Measurements from ENCODE around the gene PIWIL1. TPM values are rescaled to one million over a fixed set of nuclear protein-coding genes. Genes with fewer than 3 reads are reported as not detected.

Gene PIWIL1
- total RNA-seq, 1 experiment from 2014 or later = not detected

DNA sequence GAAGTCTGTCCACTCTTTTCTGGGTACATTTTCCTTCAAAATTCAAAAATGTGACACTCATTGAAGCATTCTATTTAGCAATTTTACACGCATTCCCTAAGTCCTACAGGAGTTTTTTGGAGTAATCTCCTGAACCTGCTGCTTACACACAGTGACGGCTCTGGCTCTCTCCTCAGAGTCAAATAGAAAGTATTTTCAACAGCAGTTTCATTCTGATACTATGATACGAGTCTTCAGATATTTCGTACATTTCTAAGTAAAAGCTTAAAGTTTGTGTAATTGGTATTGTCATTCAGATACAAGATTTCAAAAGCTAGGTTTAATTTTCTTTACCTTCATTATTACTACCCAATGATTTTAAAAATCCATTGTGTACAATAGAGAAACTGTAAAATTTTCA lies 36.4 kb downstream of the PIWIL1 start:
- DNase-seq (ENCODE audit: low read depth) = no peak

- DNase-seq (ENCODE audit: low read depth) = no peak
Measured at GRCh38 chr12:130375296-130376287, 37.9 kb downstream of the PIWIL1 start.

DNA sequence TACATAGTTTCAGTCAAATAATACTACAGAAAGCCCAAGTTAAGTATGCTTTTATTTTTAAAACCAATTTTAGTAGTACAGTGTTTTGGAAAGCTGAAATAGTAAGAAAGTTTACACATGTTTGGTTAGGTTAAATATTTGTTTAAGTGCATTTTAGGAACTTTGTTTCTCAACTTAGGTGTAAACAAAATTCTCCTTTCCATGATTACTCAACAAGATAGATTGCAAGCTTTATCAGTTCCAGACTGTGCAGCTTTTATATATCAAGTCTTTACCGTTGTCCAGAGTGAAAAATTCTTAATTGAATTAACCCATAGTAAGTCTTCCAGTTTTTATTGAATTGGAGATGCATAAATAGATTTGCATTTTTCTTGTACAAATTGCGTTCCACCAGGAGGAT lies 45.1 kb downstream of the PIWIL1 start:
- DNase-seq (ENCODE audit: low read depth) = no peak

GRCh38 chr12:130384234-130384633 lies 46.5 kb downstream of the PIWIL1 start:
- DNase-seq (ENCODE audit: low read depth) = no peak

GRCh38 chr12:130385193-130385592 lies 47.5 kb downstream of the PIWIL1 start:
- no peak for DNase-seq (ENCODE audit: low read depth)

DNA sequence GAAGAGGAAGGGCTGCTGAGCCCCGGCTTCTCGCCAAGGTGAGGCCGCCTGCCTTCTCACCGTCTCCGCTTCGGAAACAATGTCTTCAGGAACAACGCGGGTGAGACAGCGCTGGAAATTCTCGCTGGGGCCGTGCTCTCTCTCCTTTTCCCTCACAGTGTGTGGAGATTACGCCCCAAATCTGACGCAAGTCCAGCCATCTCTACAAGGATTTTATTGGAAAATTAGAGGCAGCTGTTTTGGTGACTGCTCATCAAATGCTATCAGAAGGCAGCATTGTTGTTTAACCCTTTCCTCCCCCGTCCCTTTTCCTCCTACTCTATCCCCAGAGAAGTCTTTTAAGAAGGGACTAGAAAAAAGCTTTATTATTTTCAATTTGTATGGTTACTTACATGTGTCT lies 53.5 kb downstream of the PIWIL1 start:
- no peak for DNase-seq (ENCODE audit: low read depth)

DNA sequence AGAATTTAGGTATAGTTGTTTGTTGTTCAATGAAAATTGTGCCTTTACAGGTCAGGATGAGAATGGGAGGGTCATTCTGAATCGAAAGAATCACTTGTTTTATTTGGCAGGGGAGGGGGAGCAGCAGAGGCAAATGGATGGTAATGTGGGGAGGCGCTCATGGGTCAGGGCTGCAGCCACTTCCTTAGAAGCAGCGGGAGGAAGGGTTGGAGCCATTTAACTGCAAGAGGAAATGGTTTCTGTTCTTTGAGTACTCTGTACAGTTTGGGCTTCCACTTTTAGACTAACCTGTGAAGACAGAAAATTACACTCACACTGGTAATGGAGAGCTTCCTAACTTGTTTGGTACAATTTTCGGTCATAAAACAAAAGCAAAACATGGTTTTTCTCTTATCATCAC lies 57.2 kb downstream of the PIWIL1 start:
- no peak for DNase-seq (ENCODE audit: low read depth)

- DNase-seq (ENCODE audit: low read depth) = no peak
Measured at GRCh38 chr12:130396667-130397066, 59.0 kb downstream of the PIWIL1 start.

DNA sequence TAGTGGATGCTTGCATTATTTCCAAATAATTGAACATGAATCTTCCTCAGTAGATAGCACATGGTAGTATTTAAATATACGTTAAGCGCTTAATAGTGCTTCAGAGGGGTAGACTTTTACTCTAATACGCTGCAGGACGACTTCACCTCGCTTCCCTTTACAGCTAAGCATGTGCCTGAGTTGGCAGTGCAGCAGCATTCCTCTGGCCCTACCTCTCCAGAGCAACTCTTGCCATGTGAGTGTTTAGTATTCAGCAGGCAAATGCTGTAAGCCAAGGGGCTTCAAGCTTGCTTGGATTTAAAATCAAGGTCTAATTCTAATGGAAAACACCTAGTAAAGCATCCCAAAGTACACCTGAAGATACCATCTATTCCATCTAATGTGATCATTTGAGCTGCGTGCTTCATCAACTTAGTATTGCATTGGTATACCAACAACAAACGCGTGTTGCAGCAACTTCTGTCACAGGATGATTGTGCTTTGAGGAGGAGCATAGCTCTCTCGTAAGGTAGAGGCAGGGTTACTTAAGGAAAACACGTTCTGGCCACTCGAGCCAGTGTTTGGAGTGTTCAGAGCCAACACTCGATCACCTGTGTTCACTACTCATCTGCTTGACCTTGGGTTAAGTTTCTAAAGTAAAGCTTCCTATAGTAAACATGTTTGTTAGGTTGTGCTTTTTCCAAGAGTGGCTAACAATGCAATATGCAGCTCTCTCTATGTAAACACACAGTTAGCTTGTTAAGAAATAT lies 60.6 kb downstream of the PIWIL1 start:
- DNase-seq (ENCODE audit: low read depth) = no peak

- DNase-seq (ENCODE audit: low read depth) = no peak
Measured at GRCh38 chr12:130401703-130402102, 64.0 kb downstream of the PIWIL1 start.

- no peak for DNase-seq (ENCODE audit: low read depth)
Measured at GRCh38 chr12:130405332-130405731, 67.6 kb downstream of the PIWIL1 start.

- DNase-seq (ENCODE audit: low read depth) = no peak
Measured at GRCh38 chr12:130412384-130412783, 74.7 kb downstream of the PIWIL1 start.

GRCh38 chr12:130413909-130414308 lies 76.2 kb downstream of the PIWIL1 start:
- DNase-seq (ENCODE audit: low read depth) = no peak

GRCh38 chr12:130414381-130414780 lies 76.7 kb downstream of the PIWIL1 start:
- no peak for DNase-seq (ENCODE audit: low read depth)

GRCh38 chr12:130418251-130418650 lies 80.6 kb downstream of the PIWIL1 start:
- DNase-seq (ENCODE audit: low read depth) = no peak

GRCh38 chr12:130419116-130419515 lies 81.4 kb downstream of the PIWIL1 start:
- DNase-seq (ENCODE audit: low read depth) = no peak

DNA sequence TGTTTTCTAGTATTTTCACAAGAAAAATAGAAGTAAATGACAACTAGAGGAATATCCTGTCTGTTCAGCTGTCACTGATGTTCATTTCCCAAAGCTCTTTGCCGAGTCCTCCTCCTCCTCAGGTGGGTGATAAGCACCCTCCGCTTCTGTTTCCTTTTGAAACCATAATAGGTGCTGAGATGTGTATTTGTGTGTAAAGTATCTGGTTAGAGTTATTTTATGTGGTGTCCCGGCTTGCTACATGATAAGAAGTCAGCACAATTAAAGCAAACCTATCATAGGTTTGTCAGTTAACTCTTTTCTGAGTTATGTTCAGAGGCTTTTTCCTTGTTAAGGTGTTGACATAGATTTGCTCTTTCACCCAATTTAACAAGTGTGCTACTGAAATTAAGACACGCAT lies 82.4 kb downstream of the PIWIL1 start:
- no peak for DNase-seq (ENCODE audit: low read depth)

DNA sequence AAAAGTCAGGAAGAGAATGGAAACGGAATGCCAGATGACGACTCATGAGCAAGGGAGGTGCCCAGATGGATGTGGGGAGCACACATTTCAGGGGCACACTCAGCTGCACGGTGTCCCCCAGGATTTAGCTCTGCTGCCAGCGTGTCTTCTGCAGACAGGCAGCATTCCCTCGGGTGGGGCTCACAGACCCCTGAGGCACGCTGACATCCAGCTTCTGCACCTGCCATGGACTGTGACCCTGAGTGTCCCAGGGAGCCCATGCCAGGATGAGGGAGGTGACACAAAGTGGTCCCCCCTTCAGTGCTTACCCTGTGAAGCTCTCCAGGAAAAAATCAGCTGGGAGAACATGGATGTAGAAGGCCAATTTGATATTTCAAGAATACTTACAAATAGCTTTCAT lies 84.2 kb downstream of the PIWIL1 start:
- no peak for DNase-seq (ENCODE audit: low read depth)

Other genes with a start within 250 kb of the PIWIL1 start
- not detected in 2 replicates for gene FZD10, start 175.4 kb upstream of the PIWIL1 start, total RNA-seq (2014; rRNA removed; shearing (Covaris generic))

All from RPMI7951 (cell line).